ENCODE results near the gene FOXF1.

- no peak for TF ChIP-seq CTCF (conservative IDR thresholded peaks at IDR 0.05 in 1 of 2, IDR thresholded peaks at IDR 0.05 in 1 of 2; ENCODE audit: low read depth in 1 of 2, low read length in 2 of 2)
- no peak for TF ChIP-seq EZH2 (IDR thresholded peaks at IDR 0.05; ENCODE audit: low read length, missing control alignments)
These were observed 15.4 kb downstream of the FOXF1 start for GRCh38 chr16:86525696-86526095.
